Glutamatergic neuron (in vitro differentiated cells): ENCODE results near the gene PDYN. TPM values are rescaled to one million over a fixed set of nuclear protein-coding genes. Genes with fewer than 3 reads are reported as not detected.
A peak's percentile ranks its signal among the peaks of the same experiment; 100 is the strongest.

Experiments
- DNase-seq: peaks from one replicate; pipeline ENCODE4 v3.0.0; 2022
- H3K27ac Mint-ChIP-seq: one replicate; pipeline ENCODE4 v1.8.0; 2020; ENCODE audit warnings: mild to moderate bottlenecking, mixed read lengths, inconsistent platforms; ENCODE audit not compliant: unreplicated experiment
- H3K27me3 Mint-ChIP-seq: one replicate; pipeline ENCODE4 v1.8.0; 2020; ENCODE audit warnings: mild to moderate bottlenecking, moderate library complexity, mixed read lengths, inconsistent platforms; ENCODE audit not compliant: unreplicated experiment
- H3K36me3 Mint-ChIP-seq: one replicate; pipeline ENCODE4 v1.8.0; 2020; ENCODE audit warnings: mild to moderate bottlenecking, mixed read lengths, inconsistent platforms; ENCODE audit not compliant: unreplicated experiment
- H3K4me1 Mint-ChIP-seq: one replicate; pipeline ENCODE4 v1.8.0; 2020; ENCODE audit warnings: mild to moderate bottlenecking, low read depth, mixed read lengths, inconsistent platforms; ENCODE audit not compliant: unreplicated experiment
- H3K4me3 Mint-ChIP-seq: one replicate; pipeline ENCODE4 v1.8.0; 2020; ENCODE audit warnings: mild to moderate bottlenecking, mixed read lengths, inconsistent platforms; ENCODE audit not compliant: unreplicated experiment
- H3K9me3 Mint-ChIP-seq: one replicate; pipeline ENCODE4 v1.8.0; 2020; ENCODE audit warnings: mild to moderate bottlenecking, moderate library complexity, mixed read lengths, inconsistent platforms; ENCODE audit not compliant: unreplicated experiment
- CTCF ChIP-seq: fragments of 200-600 bp; sonication (generic); IDR thresholded peaks from one replicate; pipeline ENCODE4 v1.5.0; 2021; ENCODE audit not compliant: partially characterized antibody, unreplicated experiment
- total RNA-seq: library from RNA; stranded (reverse); fragmentation: NEBNext Ultra II Directional; extraction: Animal tissue kit (Norgen Biotek cat#: 25700); gene quantifications from one replicate; pipeline ENCODE4 v1.2.1, GENCODE V29; 2021; ENCODE audit not compliant: unreplicated experiment

The PDYN gene
- total RNA-seq, 1 donor from 2014 or later: not detected

- peaks cover 1% of the 10 kb centered on the region for H3K9me3 Mint-ChIP-seq
- H3K4me3 Mint-ChIP-seq: no peak overlapping the region
- H3K27me3 Mint-ChIP-seq: peaks cover 9% of the 10 kb centered on the region
- DNase-seq: peak; percentile 31
- peaks cover 18% of the 10 kb centered on the region for H3K4me1 Mint-ChIP-seq
- no peak for TF ChIP-seq CTCF
- H3K36me3 Mint-ChIP-seq: no peaks in the 10 kb centered on the region
- H3K27ac Mint-ChIP-seq: no peak overlapping the region
These were observed 43.0 kb downstream of the PDYN start for GRCh38 chr20:1950836-1951235.

- Mint-ChIP-seq H3K36me3 (no peaks in the 10 kb centered on the region), H3K27me3 (peaks cover 10% of the 10 kb centered on the region), H3K4me3 (no peak overlapping the region), H3K4me1 (peaks cover 18% of the 10 kb centered on the region), H3K27ac (no peak overlapping the region), H3K9me3 (peaks cover 1% of the 10 kb centered on the region)
- no peak for TF ChIP-seq CTCF
- DNase-seq: no peak
These were observed 44.3 kb downstream of the PDYN start for GRCh38 chr20:1949347-1950100.

GRCh38 chr20:1947535-1947846 lies 46.4 kb downstream of the PDYN start:
- H3K27me3 Mint-ChIP-seq: peaks cover 13% of the 10 kb centered on the region
- peak overlapping the region; percentile 25 for H3K27ac Mint-ChIP-seq
- DNase-seq: no peak
- peak overlapping the region; percentile 57 for H3K4me3 Mint-ChIP-seq
- H3K9me3 Mint-ChIP-seq: peaks cover 1% of the 10 kb centered on the region
- no peaks in the 10 kb centered on the region for H3K36me3 Mint-ChIP-seq
- peaks cover 18% of the 10 kb centered on the region for H3K4me1 Mint-ChIP-seq
- no peak for TF ChIP-seq CTCF

- Mint-ChIP-seq H3K9me3 (peaks cover 1% of the 10 kb centered on the region), H3K4me3 (peak overlapping the region; percentile 83), H3K27me3 (peaks cover 13% of the 10 kb centered on the region), H3K27ac (no peak overlapping the region), H3K36me3 (no peaks in the 10 kb centered on the region), H3K4me1 (peaks cover 18% of the 10 kb centered on the region)
- TF ChIP-seq CTCF: no peak
- peak; percentile 52 for DNase-seq
These were observed 46.9 kb downstream of the PDYN start for GRCh38 chr20:1946762-1947534.

GRCh38 chr20:1946442-1946761 lies 47.5 kb downstream of the PDYN start:
- Mint-ChIP-seq H3K4me3 (peak overlapping the region; percentile 83), H3K27ac (no peak overlapping the region), H3K9me3 (peaks cover 1% of the 10 kb centered on the region), H3K27me3 (peaks cover 13% of the 10 kb centered on the region), H3K4me1 (peaks cover 18% of the 10 kb centered on the region), H3K36me3 (no peaks in the 10 kb centered on the region)
- DNase-seq: no peak
- TF ChIP-seq CTCF: no peak
